Cerebellar nuclear complex (tissue), 1 donor: ENCODE results near the gene PCLAF.

ENCODE experiments used
- DNase-seq, 2 experiments: peaks; one replicate each; lab custom pipeline; 2025; lab: John Stamatoyannopoulos, UW

Gene PCLAF

DNA sequence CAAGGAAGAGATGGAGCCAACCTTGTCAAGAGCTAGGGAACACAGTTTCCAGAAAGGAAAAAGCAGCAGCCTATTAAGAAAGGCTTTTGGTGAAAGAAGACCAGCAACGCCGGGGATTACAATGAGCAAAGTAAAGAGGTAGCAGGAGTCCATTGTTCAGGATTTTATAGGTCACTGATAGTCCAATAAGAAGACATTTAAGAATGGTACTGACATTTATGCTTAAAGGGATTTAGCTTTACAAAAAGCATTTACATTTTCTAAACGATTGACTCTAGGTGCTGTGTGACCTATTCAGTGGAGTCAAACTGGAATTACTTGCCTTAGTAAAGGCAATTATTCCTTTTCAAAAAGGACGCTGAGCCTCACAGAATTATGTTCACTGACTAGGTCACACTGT is 66.0 kb downstream of the PCLAF start:
- no peak for DNase-seq

DNA sequence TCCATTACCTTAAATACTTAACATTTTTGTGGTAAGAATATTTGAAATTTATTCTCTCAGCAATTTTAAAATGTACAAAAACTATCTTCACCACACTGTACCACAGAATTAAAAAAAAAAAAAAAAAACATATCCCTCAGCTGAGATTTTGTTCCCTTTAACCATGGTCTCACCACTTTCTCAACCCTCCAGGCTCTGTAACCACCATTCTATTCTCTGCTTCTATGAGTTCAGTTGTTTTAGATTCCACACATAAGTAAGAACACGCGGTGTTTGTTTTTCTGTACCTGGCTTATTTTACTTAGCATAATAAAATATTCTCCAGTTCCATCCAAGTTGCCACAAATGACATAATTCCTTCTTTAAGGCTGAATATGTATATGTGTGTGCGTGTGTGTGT is 66.8 kb downstream of the PCLAF start:
- DNase-seq, result no peak
